Measurements from ENCODE around the gene INPP5A. TPM values are rescaled to one million over a fixed set of nuclear protein-coding genes. Genes with fewer than 3 reads are reported as not detected.
"Not testable (repeated sequence)": the region's sequence is repeated elsewhere in the genome, so short reads cannot be mapped to it uniquely, and the experiment has no call there.

Gene INPP5A
- total RNA-seq, 1 experiment from 2014 or later: 22.6 TPM

DNA sequence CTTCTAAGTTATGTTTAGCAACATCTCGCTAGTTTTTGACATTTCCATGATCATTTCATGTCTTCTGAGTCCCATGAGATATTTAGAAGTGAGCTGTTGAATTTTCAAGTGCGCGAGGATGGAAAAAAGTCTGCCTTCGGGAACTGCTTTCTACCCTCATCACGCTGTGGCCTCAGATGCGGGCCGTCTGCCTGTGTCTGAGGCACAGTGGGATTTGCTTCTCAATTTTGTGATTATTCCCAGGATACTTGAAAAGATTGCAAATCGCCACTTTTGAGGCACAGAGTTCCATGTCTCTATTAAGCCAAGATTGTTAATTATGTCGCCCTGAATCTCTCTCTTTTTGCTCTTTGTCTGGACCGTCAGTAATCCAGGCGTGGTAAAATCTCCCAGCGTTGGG is 279.1 kb downstream of the INPP5A start:
- no peak for DNase-seq
- no peak for ATAC-seq
- no peaks in the 10 kb centered on the region for H4K20me1 ChIP-seq (ENCODE audit: low read length)
- H3K9me3 ChIP-seq (ENCODE audit: low read length): no peaks in the 10 kb centered on the region
- no peak overlapping the region for H2AFZ ChIP-seq (ENCODE audit: low read length)
- CTCF ChIA-PET: no interaction called here
- H3K9ac ChIP-seq (ENCODE audit: low read length): no peak overlapping the region
- intact Hi-C loops (cut with micrococcal nuclease): no loop called here
- H3F3A ChIP-seq (ENCODE audit: low read length, unreplicated experiment): no peaks in the 10 kb centered on the region
- H3K36me3 ChIP-seq (ENCODE audit: low read depth, low read length): no peaks in the 10 kb centered on the region
- peaks cover 28% of the 10 kb centered on the region for H3K27me3 ChIP-seq (ENCODE audit: low read length)
- POLR2A ChIA-PET (ENCODE audit: unreplicated experiment): no interaction called here
- H3K79me2 ChIP-seq (ENCODE audit: low read length): no peaks in the 10 kb centered on the region
- BruUV-seq (replicated peaks): no TSS peak
- no peaks in the 10 kb centered on the region for H3K4me1 ChIP-seq (ENCODE audit: insufficient read depth, low read length)
- no peak overlapping the region for H3K4me3 ChIP-seq (ENCODE audit: low read length)
- H3K9me2 ChIP-seq (replicated peaks; ENCODE audit: low read length): no peaks in the 10 kb centered on the region
- no peak overlapping the region for H3K27ac ChIP-seq (ENCODE audit: low read length)
- H3K4me2 ChIP-seq (ENCODE audit: low read length): no peak overlapping the region
- TF ChIP-seq EZH2phosphoT487 (IDR thresholded peaks at IDR 0.05; ENCODE audit: borderline replicate concordance, low read length): no peak
- no peak for TF ChIP-seq EZH2 (IDR thresholded peaks at IDR 0.05; ENCODE audit: low read length, unreplicated experiment)
- TF ChIP-seq, protein P1, sequence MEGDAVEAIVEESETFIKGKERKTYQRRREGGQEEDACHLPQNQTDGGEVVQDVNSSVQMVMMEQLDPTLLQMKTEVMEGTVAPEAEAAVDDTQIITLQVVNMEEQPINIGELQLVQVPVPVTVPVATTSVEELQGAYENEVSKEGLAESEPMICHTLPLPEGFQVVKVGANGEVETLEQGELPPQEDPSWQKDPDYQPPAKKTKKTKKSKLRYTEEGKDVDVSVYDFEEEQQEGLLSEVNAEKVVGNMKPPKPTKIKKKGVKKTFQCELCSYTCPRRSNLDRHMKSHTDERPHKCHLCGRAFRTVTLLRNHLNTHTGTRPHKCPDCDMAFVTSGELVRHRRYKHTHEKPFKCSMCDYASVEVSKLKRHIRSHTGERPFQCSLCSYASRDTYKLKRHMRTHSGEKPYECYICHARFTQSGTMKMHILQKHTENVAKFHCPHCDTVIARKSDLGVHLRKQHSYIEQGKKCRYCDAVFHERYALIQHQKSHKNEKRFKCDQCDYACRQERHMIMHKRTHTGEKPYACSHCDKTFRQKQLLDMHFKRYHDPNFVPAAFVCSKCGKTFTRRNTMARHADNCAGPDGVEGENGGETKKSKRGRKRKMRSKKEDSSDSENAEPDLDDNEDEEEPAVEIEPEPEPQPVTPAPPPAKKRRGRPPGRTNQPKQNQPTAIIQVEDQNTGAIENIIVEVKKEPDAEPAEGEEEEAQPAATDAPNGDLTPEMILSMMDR (conservative IDR thresholded peaks at IDR 0.05; ENCODE audit: low read depth, low read length): no peak

DNA sequence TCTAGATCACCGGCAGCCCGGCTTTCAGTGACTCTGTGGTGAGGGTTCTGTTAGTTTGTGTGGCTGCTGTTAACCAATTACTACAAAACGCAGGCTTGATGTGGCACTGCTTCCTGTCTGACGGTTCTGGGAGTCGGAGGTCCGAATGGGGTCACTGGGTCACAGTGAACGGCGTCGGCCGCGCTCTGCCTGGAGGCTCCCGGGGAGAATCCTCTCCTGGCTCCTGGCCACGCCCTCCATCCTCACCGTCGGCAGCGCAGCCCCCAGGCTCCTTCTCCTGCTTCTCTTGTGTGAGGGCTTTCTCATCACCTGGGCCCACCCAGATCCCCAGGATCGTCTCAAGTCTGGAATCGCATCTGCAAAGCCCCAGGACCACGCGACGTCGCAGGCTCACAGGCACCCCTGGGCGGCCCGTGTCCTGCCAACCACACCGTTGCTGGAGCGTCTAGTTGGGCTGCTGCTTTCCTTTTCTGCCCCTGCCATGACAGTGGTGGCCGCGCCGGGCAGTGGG is 280.2 kb downstream of the INPP5A start:
- H3K4me2 ChIP-seq (ENCODE audit: low read length): no peak overlapping the region
- H4K20me1 ChIP-seq (ENCODE audit: low read length): no peaks in the 10 kb centered on the region
- BruUV-seq (replicated peaks): no TSS peak
- intact Hi-C loops (cut with micrococcal nuclease): no loop called here
- H3K4me1 ChIP-seq (ENCODE audit: insufficient read depth, low read length): no peaks in the 10 kb centered on the region
- no peak overlapping the region for H3K4me3 ChIP-seq (ENCODE audit: low read length)
- H3K9ac ChIP-seq (ENCODE audit: low read length): no peak overlapping the region
- TF ChIP-seq, protein P1 (conservative IDR thresholded peaks at IDR 0.05; ENCODE audit: low read depth, low read length): no peak
- no peak for TF ChIP-seq EZH2 (IDR thresholded peaks at IDR 0.05; ENCODE audit: low read length, unreplicated experiment)
- TF ChIP-seq EZH2phosphoT487 (IDR thresholded peaks at IDR 0.05; ENCODE audit: borderline replicate concordance, low read length): no peak
- ATAC-seq: no peak
- H3F3A ChIP-seq (ENCODE audit: low read length, unreplicated experiment): no peaks in the 10 kb centered on the region
- H2AFZ ChIP-seq (ENCODE audit: low read length): no peak overlapping the region
- no peaks in the 10 kb centered on the region for H3K9me2 ChIP-seq (replicated peaks; ENCODE audit: low read length)
- H3K9me3 ChIP-seq (ENCODE audit: low read length): no peaks in the 10 kb centered on the region
- peaks cover 28% of the 10 kb centered on the region for H3K27me3 ChIP-seq (ENCODE audit: low read length)
- no peaks in the 10 kb centered on the region for H3K79me2 ChIP-seq (ENCODE audit: low read length)
- CTCF ChIA-PET: no interaction called here
- no peaks in the 10 kb centered on the region for H3K36me3 ChIP-seq (ENCODE audit: low read depth, low read length)
- no peak overlapping the region for H3K27ac ChIP-seq (ENCODE audit: low read length)
- DNase-seq: no peak
- POLR2A ChIA-PET (ENCODE audit: unreplicated experiment): no interaction called here

DNA sequence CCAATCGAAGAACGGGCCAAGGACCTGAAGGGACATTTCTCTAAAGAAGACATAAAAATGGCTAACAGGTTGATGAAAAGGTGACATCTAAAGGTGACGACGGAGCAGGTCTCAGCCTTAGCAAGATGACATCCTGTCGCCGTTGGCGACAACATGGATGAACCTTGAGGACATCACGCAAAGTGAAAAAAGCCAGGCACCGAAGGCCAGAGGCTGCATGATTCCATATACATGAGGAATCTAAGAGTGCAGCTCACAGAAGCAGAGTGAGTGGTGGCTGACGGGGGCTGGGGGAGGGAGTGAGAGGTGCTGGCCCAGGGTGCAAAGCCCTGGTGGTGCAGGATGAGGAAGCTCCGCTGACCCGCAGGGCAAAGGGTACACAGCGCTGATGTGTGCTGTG is 282.5 kb downstream of the INPP5A start:
- Histone ChIP-seq H3K27me3 (ENCODE audit: low read length) (peaks cover 28% of the 10 kb centered on the region), H3K27ac (ENCODE audit: low read length) (no peak overlapping the region), H3K4me3 (ENCODE audit: low read length) (no peak overlapping the region), H3K36me3 (ENCODE audit: low read depth, low read length) (no peaks in the 10 kb centered on the region), H3K4me2 (ENCODE audit: low read length) (no peak overlapping the region), H3K4me1 (ENCODE audit: insufficient read depth, low read length) (no peaks in the 10 kb centered on the region), H2AFZ (ENCODE audit: low read length) (no peak overlapping the region), H3K9ac (ENCODE audit: low read length) (no peak overlapping the region), H3K9me3 (ENCODE audit: low read length) (no peaks in the 10 kb centered on the region), H4K20me1 (ENCODE audit: low read length) (no peaks in the 10 kb centered on the region), H3K9me2 (replicated peaks; ENCODE audit: low read length) (no peaks in the 10 kb centered on the region), H3F3A (ENCODE audit: low read length, unreplicated experiment) (no peaks in the 10 kb centered on the region), H3K79me2 (ENCODE audit: low read length) (no peaks in the 10 kb centered on the region)
- TF ChIP-seq EZH2phosphoT487 (IDR thresholded peaks at IDR 0.05; ENCODE audit: borderline replicate concordance, low read length) (no peak), EZH2 (IDR thresholded peaks at IDR 0.05; ENCODE audit: low read length, unreplicated experiment) (no peak)
- TF ChIP-seq, protein P1 (conservative IDR thresholded peaks at IDR 0.05; ENCODE audit: low read depth, low read length): no peak
- DNase-seq: no peak
- BruUV-seq (replicated peaks): no TSS peak
- intact Hi-C loops (cut with micrococcal nuclease): no loop called here
- CTCF ChIA-PET: no interaction called here
- no peak for ATAC-seq
- POLR2A ChIA-PET (ENCODE audit: unreplicated experiment): no interaction called here

DNA sequence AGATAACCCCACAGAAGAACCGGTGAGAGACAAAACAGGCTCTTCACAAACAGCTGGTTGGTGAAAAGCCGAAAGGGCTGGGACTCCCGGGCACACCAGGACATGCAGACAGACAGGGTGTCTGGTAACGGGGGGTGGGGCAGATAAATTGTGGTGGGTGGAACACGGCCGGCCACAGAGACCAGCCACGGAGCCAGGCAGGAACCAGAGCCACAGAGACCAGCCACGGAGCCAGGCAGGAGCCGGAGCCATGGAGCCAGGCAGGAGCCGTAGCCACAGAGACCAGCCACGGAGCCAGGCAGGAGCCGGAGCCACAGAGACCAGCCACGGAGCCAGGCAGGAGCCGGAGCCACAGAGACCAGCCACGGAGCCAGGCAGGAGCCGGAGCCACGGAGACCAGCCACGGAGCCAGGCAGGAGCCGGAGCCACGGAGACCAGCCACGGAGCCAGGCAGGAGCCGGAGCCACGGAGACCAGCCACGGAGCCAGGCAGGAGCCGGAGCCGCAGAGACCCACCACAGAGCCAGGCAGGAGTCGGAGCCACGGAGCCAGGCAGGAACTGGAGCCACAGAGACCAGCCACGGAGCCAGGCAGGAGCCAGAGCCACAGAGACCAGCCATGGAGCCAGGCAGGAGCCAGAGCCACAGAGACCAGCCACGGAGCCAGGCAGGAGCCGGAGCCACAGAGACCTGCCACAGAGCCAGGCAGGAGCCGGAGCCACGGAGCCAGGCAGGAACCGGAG is 288.4 kb downstream of the INPP5A start:
- H3F3A ChIP-seq (ENCODE audit: low read length, unreplicated experiment); H3K4me1 ChIP-seq (ENCODE audit: insufficient read depth, low read length); H3K4me3 ChIP-seq (ENCODE audit: low read length); H3K4me2 ChIP-seq (ENCODE audit: low read length); H3K36me3 ChIP-seq (ENCODE audit: low read depth, low read length); intact Hi-C loops (cut with micrococcal nuclease); H2AFZ ChIP-seq (ENCODE audit: low read length); H3K9ac ChIP-seq (ENCODE audit: low read length); H3K79me2 ChIP-seq (ENCODE audit: low read length); POLR2A ChIA-PET (ENCODE audit: unreplicated experiment); H3K27ac ChIP-seq (ENCODE audit: low read length); H3K9me3 ChIP-seq (ENCODE audit: low read length); CTCF ChIA-PET; ATAC-seq; H4K20me1 ChIP-seq (ENCODE audit: low read length); H3K9me2 ChIP-seq (replicated peaks; ENCODE audit: low read length); DNase-seq; BruUV-seq (replicated peaks): not testable (repeated sequence)
- peaks cover 25% of the 10 kb centered on the region for H3K27me3 ChIP-seq (ENCODE audit: low read length)

All from PC-3 (cell line).